Measurements from ENCODE around the gene MRPL24. TPM values are rescaled to one million over a fixed set of nuclear protein-coding genes. Genes with fewer than 3 reads are reported as not detected.

Gene MRPL24
- total and polyA plus RNA-seq, 8 donors: 42.8 to 62.2 (median 55.4) TPM

DNA sequence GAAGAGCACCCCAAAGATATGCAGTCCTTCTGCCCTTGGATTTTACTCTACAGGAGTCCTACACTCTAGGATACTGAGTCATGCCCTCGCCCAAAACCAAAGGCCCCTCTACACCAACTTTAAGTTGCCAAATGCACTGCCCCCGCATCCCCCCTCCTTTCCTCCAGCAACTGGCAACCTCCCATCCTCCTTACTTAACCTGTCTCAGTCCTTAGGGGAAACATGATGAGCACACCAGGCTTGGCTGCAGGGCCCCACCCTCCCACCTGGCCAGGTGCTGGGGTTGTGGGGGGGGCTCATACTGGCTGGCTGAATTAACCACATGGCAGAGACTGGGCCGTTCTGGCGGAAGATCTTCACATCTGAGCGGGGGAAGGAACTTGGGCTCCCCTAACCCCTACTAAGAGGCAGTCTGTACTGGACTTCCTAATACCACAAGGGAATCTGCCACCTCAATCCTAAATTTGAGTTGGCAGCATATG is 9.3 kb upstream of the MRPL24 start:
- H3K27ac ChIP-seq: peak overlapping the region; percentile 98
- H3K9me3 ChIP-seq: no peaks in the 10 kb centered on the region
- peak; percentile 13 for ATAC-seq
- intact Hi-C loops (cut with DNase I): no loop called here
- peak overlapping the region; percentile 63 to 97 for H3K4me3 ChIP-seq
- no peaks in the 10 kb centered on the region for H3K27me3 ChIP-seq
- peak in 2 of 4 donors; percentile 67 to 80 for DNase-seq
- H3K4me1 ChIP-seq: peaks cover 44 to 70% of the 10 kb centered on the region in 2 donors
- H3K36me3 ChIP-seq: peaks cover 0 to 3% of the 10 kb centered on the region in 2 donors
- TF ChIP-seq, protein P1, sequence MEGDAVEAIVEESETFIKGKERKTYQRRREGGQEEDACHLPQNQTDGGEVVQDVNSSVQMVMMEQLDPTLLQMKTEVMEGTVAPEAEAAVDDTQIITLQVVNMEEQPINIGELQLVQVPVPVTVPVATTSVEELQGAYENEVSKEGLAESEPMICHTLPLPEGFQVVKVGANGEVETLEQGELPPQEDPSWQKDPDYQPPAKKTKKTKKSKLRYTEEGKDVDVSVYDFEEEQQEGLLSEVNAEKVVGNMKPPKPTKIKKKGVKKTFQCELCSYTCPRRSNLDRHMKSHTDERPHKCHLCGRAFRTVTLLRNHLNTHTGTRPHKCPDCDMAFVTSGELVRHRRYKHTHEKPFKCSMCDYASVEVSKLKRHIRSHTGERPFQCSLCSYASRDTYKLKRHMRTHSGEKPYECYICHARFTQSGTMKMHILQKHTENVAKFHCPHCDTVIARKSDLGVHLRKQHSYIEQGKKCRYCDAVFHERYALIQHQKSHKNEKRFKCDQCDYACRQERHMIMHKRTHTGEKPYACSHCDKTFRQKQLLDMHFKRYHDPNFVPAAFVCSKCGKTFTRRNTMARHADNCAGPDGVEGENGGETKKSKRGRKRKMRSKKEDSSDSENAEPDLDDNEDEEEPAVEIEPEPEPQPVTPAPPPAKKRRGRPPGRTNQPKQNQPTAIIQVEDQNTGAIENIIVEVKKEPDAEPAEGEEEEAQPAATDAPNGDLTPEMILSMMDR (IDR thresholded peaks at IDR 0.05): no peak

DNA sequence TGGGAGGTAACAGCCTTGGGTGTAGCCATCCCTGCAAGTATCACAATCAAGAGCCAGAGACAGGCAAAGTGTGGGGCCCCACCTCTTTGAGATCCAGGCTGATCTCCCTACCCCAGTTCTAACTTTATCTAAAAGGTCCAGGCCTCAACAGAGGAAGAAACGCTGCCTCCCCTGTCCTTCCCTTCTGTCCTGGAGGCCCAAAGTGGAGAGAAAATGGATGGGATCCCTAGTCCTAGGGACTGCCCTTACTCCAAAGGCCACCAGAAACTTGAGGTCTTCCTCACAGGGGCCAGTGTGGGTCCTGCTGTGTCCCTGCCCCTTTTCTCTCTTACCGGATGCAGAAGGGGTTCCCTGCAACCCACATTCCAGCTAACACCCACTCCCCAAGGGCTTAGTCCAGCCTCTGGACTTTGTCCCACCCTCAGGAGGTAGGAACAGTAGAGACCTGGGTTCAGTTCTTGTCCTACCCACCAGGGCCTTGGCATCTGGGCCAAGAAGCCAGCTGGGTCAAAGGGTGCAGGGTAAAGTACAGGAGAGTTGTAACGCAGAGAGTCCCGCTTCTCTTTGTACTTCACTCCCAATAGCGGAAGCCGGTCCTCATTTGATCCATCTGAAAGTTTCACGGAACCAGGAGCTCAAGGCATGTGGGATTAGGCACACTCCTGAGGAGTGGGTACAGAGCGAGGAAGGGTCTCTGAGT is 8.7 kb upstream of the MRPL24 start:
- TF ChIP-seq, protein P1 (IDR thresholded peaks at IDR 0.05): no peak
- H3K4me3 ChIP-seq: peak overlapping the region; percentile 63 to 97
- peak overlapping the region; percentile 98 for H3K27ac ChIP-seq
- DNase-seq (no peak), ATAC-seq (no peak)
- no peaks in the 10 kb centered on the region for H3K27me3 ChIP-seq
- intact Hi-C loops (cut with DNase I): no loop called here
- peaks cover 44 to 76% of the 10 kb centered on the region in 2 donors for H3K4me1 ChIP-seq
- H3K36me3 ChIP-seq: peaks cover 0 to 10% of the 10 kb centered on the region in 2 donors
- H3K9me3 ChIP-seq: no peaks in the 10 kb centered on the region

DNA sequence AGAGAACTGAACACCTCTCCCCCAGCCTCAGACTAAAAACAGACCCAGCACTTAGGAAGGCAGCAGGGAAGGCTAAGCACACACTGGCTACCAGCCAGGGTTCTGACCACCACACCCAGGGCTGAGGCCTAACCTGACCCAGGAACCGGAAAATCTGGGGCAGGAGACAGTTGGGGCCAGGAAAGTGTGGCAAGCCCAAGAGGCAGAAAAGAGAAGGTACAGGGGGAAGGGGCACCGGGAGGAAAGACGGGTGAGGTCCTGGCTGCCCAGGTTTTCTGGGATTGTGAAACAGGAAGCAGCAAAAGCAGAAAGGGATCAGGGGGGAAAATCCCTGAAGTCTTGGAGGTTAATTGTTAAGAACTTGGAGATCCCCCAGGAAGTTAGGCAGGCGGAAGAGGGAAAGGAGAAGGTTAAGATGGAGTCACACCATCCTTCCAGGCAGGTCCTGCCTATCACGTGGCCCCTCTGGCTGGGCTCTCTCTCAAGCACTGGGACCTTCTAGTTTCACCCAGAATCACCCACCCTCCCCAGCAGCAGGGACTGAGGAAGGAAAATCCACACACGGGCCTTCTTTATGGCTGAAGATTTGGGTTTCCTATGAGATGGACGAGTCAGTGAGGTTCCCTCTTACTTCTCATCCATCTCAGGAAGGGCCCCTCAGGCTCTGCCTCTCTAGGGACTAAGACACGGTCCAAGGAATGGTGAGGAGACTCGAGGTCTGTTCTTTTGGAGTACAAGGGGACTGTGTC is 8.0 kb upstream of the MRPL24 start:
- TF ChIP-seq, protein P1 (IDR thresholded peaks at IDR 0.05): no peak
- no peaks in the 10 kb centered on the region for H3K27me3 ChIP-seq
- no peaks in the 10 kb centered on the region for H3K9me3 ChIP-seq
- H3K36me3 ChIP-seq: peaks cover 0 to 17% of the 10 kb centered on the region in 2 donors
- H3K4me3 ChIP-seq: peak overlapping the region; percentile 63 to 97
- H3K27ac ChIP-seq: peak overlapping the region; percentile 98
- intact Hi-C loops (cut with DNase I): no loop called here
- DNase-seq: peak in 2 of 4 donors; percentile 55 to 78
- H3K4me1 ChIP-seq: peaks cover 44 to 77% of the 10 kb centered on the region in 2 donors
- ATAC-seq: peak; percentile 0

DNA sequence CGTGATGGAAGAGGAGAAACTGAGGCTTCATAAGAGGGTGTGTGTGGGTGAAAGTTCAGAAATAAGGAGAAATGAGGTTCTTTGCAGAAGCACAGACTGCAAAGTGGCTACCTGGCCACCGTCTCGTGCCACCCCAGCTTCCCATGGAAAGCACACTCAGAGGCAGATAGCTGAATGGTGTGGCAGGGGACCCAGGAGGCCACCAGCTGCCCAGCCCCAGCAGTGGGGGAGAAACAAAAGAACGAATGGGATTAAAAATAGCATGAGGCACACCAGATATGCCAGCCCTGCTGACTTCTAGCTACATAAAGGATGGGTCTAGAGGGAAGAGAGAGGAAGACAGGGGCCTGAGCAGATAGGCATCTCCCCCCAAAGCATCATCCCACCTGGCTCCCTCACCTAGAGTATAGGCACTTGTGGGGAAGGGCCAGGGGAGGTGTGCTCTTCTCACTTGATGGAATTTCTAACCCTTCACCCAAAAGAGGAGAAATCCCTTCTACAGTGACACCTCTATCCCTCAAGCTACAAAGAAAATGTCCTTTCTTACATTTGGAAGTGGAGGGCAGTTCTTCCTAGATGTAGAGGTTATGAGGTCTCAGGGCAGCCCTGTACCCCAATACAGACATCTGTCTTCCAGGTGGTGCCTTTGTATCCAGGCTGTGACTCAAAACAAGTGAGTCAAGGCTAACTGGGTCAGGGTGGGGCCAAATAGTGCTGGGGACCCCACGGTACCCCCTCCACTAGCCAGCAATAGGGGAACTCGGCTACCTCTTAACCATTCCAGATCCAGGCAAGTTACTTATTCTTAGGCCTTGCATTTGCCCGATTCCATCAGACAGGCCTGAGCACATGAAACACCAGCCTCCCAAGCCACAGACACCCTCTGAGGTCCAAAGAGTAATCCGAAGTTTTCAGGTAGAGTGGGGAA is 7.1 kb upstream of the MRPL24 start:
- TF ChIP-seq, protein P1 (IDR thresholded peaks at IDR 0.05): no peak
- H3K9me3 ChIP-seq: no peaks in the 10 kb centered on the region
- no peak for ATAC-seq
- intact Hi-C loops (cut with DNase I): no loop called here
- H3K27me3 ChIP-seq: no peaks in the 10 kb centered on the region
- H3K27ac ChIP-seq: peak overlapping the region; percentile 98
- H3K4me3 ChIP-seq: peak overlapping the region; percentile 63 to 97
- no peak for DNase-seq
- H3K36me3 ChIP-seq: peaks cover 0 to 25% of the 10 kb centered on the region in 2 donors
- peaks cover 42 to 78% of the 10 kb centered on the region in 2 donors for H3K4me1 ChIP-seq
